ENCODE measurements around the gene CFP. TPM values are rescaled to one million over a fixed set of nuclear protein-coding genes. Genes with fewer than 3 reads are reported as not detected.
A peak's percentile ranks its signal among the peaks of the same experiment; 100 is the strongest.

CFP gene
- total RNA-seq, 1 experiment from 2014 or later, result 0.48 TPM

- H3K27me3 ChIP-seq (ENCODE audit: insufficient read depth, low read depth), result no peaks in the 10 kb centered on the region
- no peaks in the 10 kb centered on the region for H3K79me2 ChIP-seq (ENCODE audit: low read depth)
- no peak for DNase-seq
- intact Hi-C loops (cut with micrococcal nuclease; ENCODE audit: unreplicated experiment), result no loop called here
- ChIA-PET POLR2A (ENCODE audit: unreplicated experiment) (no interaction called here), CTCF (no interaction called here)
- no peaks in the 10 kb centered on the region for H4K20me1 ChIP-seq (ENCODE audit: insufficient read depth)
- no peaks in the 10 kb centered on the region for H3F3A ChIP-seq (ENCODE audit: insufficient read depth, low read depth)
- no peaks in the 10 kb centered on the region for H3K36me3 ChIP-seq (ENCODE audit: low read depth)
- no peak overlapping the region for H2AFZ ChIP-seq
- H3K27ac ChIP-seq, result no peak overlapping the region
- H3K9me2 ChIP-seq (ENCODE audit: insufficient read depth), result no peaks in the 10 kb centered on the region
- no peak overlapping the region for H3K4me3 ChIP-seq
- no peak for TF ChIP-seq CTCF (conservative IDR thresholded peaks at IDR 0.05)
- TF ChIP-seq EZH2 (IDR thresholded peaks at IDR 0.05; ENCODE audit: low read depth), result no peak
- H3K4me1 ChIP-seq (replicated peaks; ENCODE audit: insufficient read depth), result no peaks in the 10 kb centered on the region
- no TSS peak for BruUV-seq (replicated peaks)
- H3K9me3 ChIP-seq (ENCODE audit: insufficient read depth, low read depth), result no peaks in the 10 kb centered on the region
- no peak overlapping the region for H3K4me2 ChIP-seq
These were observed 44.5 kb downstream of the CFP start for GRCh38 chrX:47585273-47585672.

DNA sequence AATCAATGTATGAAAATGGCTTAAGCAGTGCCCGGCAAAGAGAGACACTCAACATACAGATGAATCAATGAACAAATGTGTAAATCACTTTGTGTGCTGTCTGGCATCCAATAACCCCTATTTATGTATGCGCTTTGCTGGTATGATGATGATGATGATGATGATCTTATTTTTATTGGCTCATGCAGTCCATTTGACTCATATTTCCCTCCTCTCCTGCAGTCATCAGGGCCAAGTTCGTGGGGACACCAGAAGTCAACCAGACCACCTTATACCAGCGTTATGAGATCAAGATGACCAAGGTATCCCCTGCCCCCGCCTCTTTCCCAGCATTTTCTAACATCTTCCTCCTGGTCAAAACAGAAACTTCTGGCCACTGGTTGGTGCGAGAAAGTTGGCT is 45.0 kb downstream of the CFP start:
- Histone ChIP-seq H3K27ac (no peak overlapping the region), H3K4me1 (replicated peaks; ENCODE audit: insufficient read depth) (no peaks in the 10 kb centered on the region), H4K20me1 (ENCODE audit: insufficient read depth) (no peaks in the 10 kb centered on the region), H2AFZ (no peak overlapping the region), H3F3A (ENCODE audit: insufficient read depth, low read depth) (no peaks in the 10 kb centered on the region), H3K36me3 (ENCODE audit: low read depth) (no peaks in the 10 kb centered on the region), H3K9me3 (ENCODE audit: insufficient read depth, low read depth) (no peaks in the 10 kb centered on the region), H3K9me2 (ENCODE audit: insufficient read depth) (no peaks in the 10 kb centered on the region), H3K27me3 (ENCODE audit: insufficient read depth, low read depth) (no peaks in the 10 kb centered on the region), H3K79me2 (ENCODE audit: low read depth) (no peaks in the 10 kb centered on the region), H3K4me3 (no peak overlapping the region), H3K4me2 (no peak overlapping the region)
- ChIA-PET POLR2A (ENCODE audit: unreplicated experiment) (no interaction called here), CTCF (no interaction called here)
- no peak for DNase-seq
- no TSS peak for BruUV-seq (replicated peaks)
- TF ChIP-seq EZH2 (IDR thresholded peaks at IDR 0.05; ENCODE audit: low read depth) (no peak), CTCF (conservative IDR thresholded peaks at IDR 0.05) (no peak)
- intact Hi-C loops (cut with micrococcal nuclease; ENCODE audit: unreplicated experiment), result no loop called here

DNA sequence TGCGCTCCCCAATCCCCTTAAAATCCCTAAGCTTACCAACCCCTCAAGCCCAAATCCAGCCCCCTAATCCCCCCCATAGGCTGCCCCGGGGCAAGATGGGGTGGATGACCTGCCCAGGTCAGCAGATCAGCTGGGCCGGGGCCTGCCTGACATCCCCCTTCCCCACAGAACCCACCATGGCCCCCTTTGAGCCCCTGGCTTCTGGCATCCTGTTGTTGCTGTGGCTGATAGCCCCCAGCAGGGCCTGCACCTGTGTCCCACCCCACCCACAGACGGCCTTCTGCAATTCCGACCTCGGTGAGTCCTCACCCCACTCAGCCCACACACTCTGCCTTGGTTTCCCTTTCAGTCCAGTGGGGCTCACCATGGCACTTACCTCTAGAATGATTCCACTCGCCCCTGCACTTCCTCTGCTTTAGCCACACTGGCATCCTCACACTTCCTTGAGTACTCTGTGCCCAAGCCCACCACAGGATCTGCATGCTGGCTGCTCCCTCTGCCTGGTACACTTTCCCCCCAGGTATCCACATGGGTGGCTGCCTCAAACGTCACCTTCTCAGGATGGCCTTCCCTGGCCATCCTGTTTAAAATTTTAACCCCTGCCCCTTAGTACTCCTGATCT is 46.4 kb downstream of the CFP start:
- Histone ChIP-seq H3K79me2 (ENCODE audit: low read depth) (no peaks in the 10 kb centered on the region), H2AFZ (no peak overlapping the region), H3K9me2 (ENCODE audit: insufficient read depth) (no peaks in the 10 kb centered on the region), H3K27me3 (ENCODE audit: insufficient read depth, low read depth) (no peaks in the 10 kb centered on the region), H3K36me3 (ENCODE audit: low read depth) (no peaks in the 10 kb centered on the region), H3K4me3 (no peak overlapping the region), H3K4me2 (peak overlapping the region; percentile 57), H4K20me1 (ENCODE audit: insufficient read depth) (no peaks in the 10 kb centered on the region), H3K9me3 (ENCODE audit: insufficient read depth, low read depth) (no peaks in the 10 kb centered on the region), H3K4me1 (replicated peaks; ENCODE audit: insufficient read depth) (no peaks in the 10 kb centered on the region), H3K27ac (no peak overlapping the region), H3F3A (ENCODE audit: insufficient read depth, low read depth) (no peaks in the 10 kb centered on the region)
- TSS peak; percentile 40 for BruUV-seq (replicated peaks)
- no peak for TF ChIP-seq CTCF (conservative IDR thresholded peaks at IDR 0.05)
- no peak for TF ChIP-seq EZH2 (IDR thresholded peaks at IDR 0.05; ENCODE audit: low read depth)
- ChIA-PET CTCF (no interaction called here), POLR2A (ENCODE audit: unreplicated experiment) (no interaction called here)
- no peak for DNase-seq
- intact Hi-C loops (cut with micrococcal nuclease; ENCODE audit: unreplicated experiment), result no loop called here

Data from PC-9 (cell line).